Neutrophil (primary cell): ENCODE measurements around the gene RAP1B.
A peak's percentile ranks its signal among the peaks of the same experiment; 100 is the strongest.

Experiments used
- H3K27ac ChIP-seq: fragments of 200-600 bp; sonication (generic); 2 replicates; pipeline ENCODE4 v1.5.1; 2016; ENCODE audit warnings: mild to moderate bottlenecking, moderate library complexity
- H3K27me3 ChIP-seq: fragments of 200-600 bp; sonication (generic); 2 replicates; pipeline ENCODE4 v1.6.0; 2016; ENCODE audit warnings: mild to moderate bottlenecking
- H3K36me3 ChIP-seq: fragments of 200-600 bp; sonication (generic); 2 replicates; pipeline ENCODE4 v1.5.1; 2017
- H3K4me1 ChIP-seq, 2 experiments: fragments of 200-600 bp in 1 of 2; sonication (generic) in 1 of 2; 1 replicate in 1 of 2; 2 replicates in 1 of 2; pipeline versions ENCODE4 v1.5.1 to v1.6.1; 2013 to 2016; ENCODE audit warnings: low read depth in 1 of 2, low read length in 1 of 2, mild to moderate bottlenecking in 1 of 2, moderate library complexity in 1 of 2; ENCODE audit not compliant: control insufficient read depth in 1 of 2, insufficient read depth in 1 of 2
- H3K4me3 ChIP-seq, 2 experiments: fragments of 200-600 bp in 1 of 2; sonication (generic) in 1 of 2; 1 replicate in 1 of 2; 2 replicates in 1 of 2; pipeline ENCODE4 v1.5.1; 2013 to 2016; ENCODE audit warnings: low read depth in 1 of 2, low read length in 1 of 2, mild to moderate bottlenecking in 1 of 2, moderate library complexity in 1 of 2
- H3K9me3 ChIP-seq: fragments of 200-600 bp; sonication (generic); 2 replicates; pipeline ENCODE4 v1.5.1; 2016
- CTCF ChIP-seq: fragments of 200-600 bp; sonication (generic); IDR thresholded peaks from 2 replicates; pipeline ENCODE4 v1.5.1; 2016; ENCODE audit warnings: antibody characterized with exemption

Gene RAP1B

GRCh38 chr12:68614105-68614679 lies 3.5 kb downstream of the RAP1B start:
- H3K4me3 ChIP-seq: no peak overlapping the region
- no peak for TF ChIP-seq CTCF
- H3K4me1 ChIP-seq: peaks cover 62 to 71% of the 10 kb centered on the region in 2 experiments
- peak overlapping the region; percentile 92 for H3K27ac ChIP-seq
- no peaks in the 10 kb centered on the region for H3K27me3 ChIP-seq
- H3K36me3 ChIP-seq: no peaks in the 10 kb centered on the region
- H3K9me3 ChIP-seq: no peaks in the 10 kb centered on the region

DNA sequence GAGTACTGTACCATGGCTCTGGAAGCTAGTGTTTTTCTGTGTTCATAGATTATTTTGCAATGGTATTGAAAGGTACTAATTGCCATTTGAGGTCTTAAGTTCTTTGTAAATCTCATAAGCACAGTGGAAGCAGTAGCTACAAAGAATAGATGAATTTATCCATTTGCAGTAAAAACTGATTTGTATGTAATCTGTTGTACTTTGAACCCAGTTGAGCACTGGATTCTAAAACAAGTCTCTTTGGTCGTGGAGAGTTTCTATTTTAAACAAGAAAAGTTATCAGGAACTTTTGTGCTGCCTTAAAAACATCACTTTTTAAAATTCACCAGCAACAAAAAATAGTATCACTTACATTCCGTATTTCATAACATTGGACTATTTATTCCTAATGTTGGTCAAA lies 4.1 kb downstream of the RAP1B start:
- peaks cover 60 to 68% of the 10 kb centered on the region in 2 experiments for H3K4me1 ChIP-seq
- no peaks in the 10 kb centered on the region for H3K27me3 ChIP-seq
- TF ChIP-seq CTCF: no peak
- H3K4me3 ChIP-seq: no peak overlapping the region
- H3K27ac ChIP-seq: peak overlapping the region; percentile 92
- no peaks in the 10 kb centered on the region for H3K9me3 ChIP-seq
- no peaks in the 10 kb centered on the region for H3K36me3 ChIP-seq

- Histone ChIP-seq H3K27me3 (no peaks in the 10 kb centered on the region), H3K4me3 (no peak overlapping the region), H3K4me1 (peaks cover 45 to 67% of the 10 kb centered on the region in 2 experiments), H3K36me3 (no peaks in the 10 kb centered on the region), H3K27ac (peak overlapping the region; percentile 31), H3K9me3 (no peaks in the 10 kb centered on the region)
- TF ChIP-seq CTCF: no peak
These were observed 6.6 kb downstream of the RAP1B start for GRCh38 chr12:68617160-68617926.

GRCh38 chr12:68619541-68619940 lies 8.8 kb downstream of the RAP1B start:
- H3K36me3 ChIP-seq: peaks cover under 1% of the 10 kb centered on the region
- no peak overlapping the region for H3K4me3 ChIP-seq
- H3K27ac ChIP-seq: no peak overlapping the region
- no peaks in the 10 kb centered on the region for H3K9me3 ChIP-seq
- peaks cover 23 to 56% of the 10 kb centered on the region in 2 experiments for H3K4me1 ChIP-seq
- no peaks in the 10 kb centered on the region for H3K27me3 ChIP-seq
- no peak for TF ChIP-seq CTCF

GRCh38 chr12:68620519-68621471 lies 10.1 kb downstream of the RAP1B start:
- no peak overlapping the region for H3K4me3 ChIP-seq
- H3K36me3 ChIP-seq: peaks cover 8% of the 10 kb centered on the region
- peaks cover 11 to 46% of the 10 kb centered on the region in 2 experiments for H3K4me1 ChIP-seq
- peak overlapping the region; percentile 57 for H3K27ac ChIP-seq
- H3K27me3 ChIP-seq: no peaks in the 10 kb centered on the region
- TF ChIP-seq CTCF: no peak
- H3K9me3 ChIP-seq: no peaks in the 10 kb centered on the region
